Measurements from ENCODE around the gene FOXA1.
A peak's percentile ranks its signal among the peaks of the same experiment; 100 is the strongest.

FOXA1 gene

DNA sequence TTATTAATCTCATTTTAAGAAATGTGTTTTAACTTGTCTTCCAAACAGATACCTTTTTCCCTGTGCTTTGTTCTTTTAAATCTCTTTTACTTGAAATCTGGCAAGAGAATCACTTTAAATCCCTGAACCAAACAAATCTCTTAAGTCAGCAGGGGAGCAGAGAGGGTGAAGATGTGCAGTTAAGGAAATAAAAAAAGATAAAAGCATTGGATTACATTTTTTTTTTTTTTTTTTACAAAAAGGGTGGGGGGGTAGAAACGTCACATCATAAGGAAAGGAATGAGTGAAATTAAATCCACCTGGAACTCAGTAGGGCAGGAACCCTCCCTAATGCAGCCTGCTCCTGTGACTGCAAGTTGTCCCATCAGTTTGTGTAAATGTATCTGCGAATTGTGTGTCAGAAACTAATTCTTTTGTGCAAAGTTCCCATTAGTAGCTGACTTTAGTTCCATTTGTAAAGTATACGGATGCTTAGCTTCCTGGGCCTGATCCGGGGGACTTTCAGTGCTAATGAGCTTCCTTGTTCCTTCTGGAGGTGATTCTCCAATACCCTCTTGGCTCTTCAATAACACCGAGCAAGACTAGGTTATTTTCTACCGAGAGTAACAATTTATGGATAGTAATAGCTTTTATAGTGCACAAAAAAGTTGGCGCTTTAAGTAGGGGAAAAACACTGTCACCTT is 1.9 kb upstream of the FOXA1 start:
- Mint-ChIP-seq H3K27me3 (peaks cover 90% of the 10 kb centered on the region), H3K36me3 (ENCODE audit: low read depth) (peaks cover 2% of the 10 kb centered on the region), H3K9me3 (peaks cover 16% of the 10 kb centered on the region), H3K27ac (no peak overlapping the region), H3K4me3 (no peak overlapping the region), H3K4me1 (ENCODE audit: low read depth) (peaks cover 38% of the 10 kb centered on the region)
- no peak for DNase-seq

DNA sequence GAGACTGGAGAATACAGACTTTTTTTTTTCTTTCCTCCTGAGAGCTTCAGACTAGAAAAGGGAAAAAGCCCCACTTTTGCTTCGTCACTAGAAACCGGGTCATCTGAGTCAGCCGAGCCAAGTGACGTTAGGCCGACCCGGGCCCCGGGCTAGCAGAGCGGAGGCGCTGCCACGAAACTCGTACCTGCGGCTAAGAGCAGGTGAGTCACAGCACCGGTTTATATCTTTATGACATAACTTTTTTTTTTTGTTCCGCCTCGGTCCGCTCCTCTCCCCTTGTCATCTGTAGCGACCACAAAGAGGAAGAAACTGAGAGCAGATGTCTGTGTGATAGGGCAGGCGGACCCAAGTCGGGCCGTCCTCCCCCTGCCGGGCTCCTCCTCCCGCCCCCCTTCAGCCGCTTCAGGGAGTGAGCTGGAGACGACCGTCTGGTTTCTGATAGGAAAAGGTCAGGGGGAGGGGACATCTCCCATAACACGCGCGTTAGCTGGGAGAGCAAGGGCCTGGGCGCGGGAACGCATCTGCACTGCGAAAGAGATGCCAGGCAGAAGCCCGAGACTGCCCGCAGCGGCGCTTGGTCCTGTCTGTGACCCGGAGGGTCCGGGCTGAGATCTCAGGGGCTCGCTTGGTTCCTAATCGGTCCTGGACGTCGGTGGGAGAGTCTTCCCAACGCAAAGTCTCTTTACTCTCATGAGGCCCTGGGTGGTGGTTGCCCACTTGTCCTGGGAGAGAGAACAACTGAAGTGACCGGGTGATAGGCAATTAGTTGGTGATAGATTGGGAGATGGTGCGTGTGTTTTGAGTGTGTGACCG is 966 bp upstream of the FOXA1 start:
- Mint-ChIP-seq H3K9me3 (peaks cover 16% of the 10 kb centered on the region), H3K27me3 (peaks cover 87% of the 10 kb centered on the region), H3K4me3 (peak overlapping the region; percentile 71), H3K36me3 (ENCODE audit: low read depth) (peaks cover 3% of the 10 kb centered on the region), H3K27ac (peak overlapping the region; percentile 86), H3K4me1 (ENCODE audit: low read depth) (peaks cover 40% of the 10 kb centered on the region)
- DNase-seq: peak; percentile 77

DNA sequence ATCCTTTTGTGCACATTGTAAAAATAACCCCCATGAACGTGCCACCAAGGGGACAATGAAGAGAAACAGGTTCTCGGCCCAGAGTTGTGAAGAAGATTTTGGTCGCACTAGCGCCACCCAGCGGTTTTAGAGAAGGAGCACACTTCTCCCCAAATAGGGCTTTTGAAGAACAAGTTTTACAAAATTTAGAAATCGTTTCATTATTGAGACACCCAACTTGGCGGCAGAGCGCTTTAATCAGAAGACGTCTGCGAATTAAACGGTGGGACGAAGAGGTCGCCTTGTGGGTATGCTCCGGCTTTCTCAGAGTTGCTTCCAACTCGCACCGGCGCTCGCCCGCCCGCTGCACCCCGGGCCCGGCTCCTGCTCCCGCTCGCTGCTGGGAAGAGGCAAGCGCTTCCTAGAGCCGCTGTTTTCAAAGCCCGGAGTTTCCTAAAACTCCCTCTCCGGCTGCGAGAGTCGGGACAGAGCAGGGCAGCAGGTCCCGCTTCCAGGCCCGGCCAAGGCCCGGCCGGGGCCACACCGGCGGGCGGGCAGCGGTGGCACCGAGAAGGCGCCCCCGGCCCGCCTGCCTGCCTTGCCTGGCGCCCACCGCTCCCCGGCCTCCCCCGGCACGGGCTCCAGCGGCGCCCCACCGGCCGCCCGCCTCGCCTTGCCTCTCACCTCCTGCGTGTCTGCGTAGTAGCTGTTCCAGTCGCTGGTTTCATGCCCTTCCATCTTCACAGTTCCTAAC is 645 bp downstream of the FOXA1 start:
- Mint-ChIP-seq H3K27ac (peak overlapping the region; percentile 63), H3K27me3 (peaks cover 84% of the 10 kb centered on the region), H3K9me3 (peaks cover 17% of the 10 kb centered on the region), H3K4me1 (ENCODE audit: low read depth) (peaks cover 35% of the 10 kb centered on the region), H3K36me3 (ENCODE audit: low read depth) (peaks cover 3% of the 10 kb centered on the region), H3K4me3 (peak overlapping the region; percentile 58)
- peak; percentile 37 for DNase-seq

DNA sequence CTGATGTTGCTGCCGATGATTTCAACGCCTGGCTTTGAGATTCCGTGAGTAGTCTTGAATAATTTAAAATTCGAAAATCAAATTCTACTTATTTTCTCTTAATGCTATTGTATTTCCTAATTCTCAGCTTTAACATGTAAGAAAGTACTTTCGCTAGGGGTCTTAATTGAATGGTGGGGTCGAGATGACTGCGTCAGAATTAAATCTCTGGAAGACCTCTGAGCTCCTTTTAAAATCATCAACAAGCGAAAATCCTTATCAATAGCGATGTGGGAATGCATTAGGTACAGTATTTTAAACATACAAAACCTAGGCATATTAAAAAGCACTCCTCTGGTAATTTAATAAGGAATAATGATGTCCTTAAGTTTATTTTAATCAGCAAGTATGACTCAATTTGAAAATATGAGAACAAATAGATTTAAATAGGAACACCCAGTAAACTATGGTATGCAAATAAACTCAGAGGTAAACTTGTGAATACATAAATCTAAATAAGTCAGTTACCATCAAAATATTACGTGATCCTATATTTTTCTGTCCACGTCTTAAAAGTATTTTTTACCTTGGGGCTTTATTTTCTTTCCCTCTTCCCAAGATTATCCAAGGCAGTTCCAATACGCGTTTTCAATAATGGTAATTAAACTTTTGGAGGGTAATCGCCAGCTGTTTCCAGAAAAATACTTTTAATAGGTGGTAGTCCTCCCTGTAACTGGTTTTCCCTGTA is 1.4 kb downstream of the FOXA1 start:
- Mint-ChIP-seq H3K9me3 (peaks cover 21% of the 10 kb centered on the region), H3K4me3 (peak overlapping the region; percentile 57)
- no peak for DNase-seq

DNA sequence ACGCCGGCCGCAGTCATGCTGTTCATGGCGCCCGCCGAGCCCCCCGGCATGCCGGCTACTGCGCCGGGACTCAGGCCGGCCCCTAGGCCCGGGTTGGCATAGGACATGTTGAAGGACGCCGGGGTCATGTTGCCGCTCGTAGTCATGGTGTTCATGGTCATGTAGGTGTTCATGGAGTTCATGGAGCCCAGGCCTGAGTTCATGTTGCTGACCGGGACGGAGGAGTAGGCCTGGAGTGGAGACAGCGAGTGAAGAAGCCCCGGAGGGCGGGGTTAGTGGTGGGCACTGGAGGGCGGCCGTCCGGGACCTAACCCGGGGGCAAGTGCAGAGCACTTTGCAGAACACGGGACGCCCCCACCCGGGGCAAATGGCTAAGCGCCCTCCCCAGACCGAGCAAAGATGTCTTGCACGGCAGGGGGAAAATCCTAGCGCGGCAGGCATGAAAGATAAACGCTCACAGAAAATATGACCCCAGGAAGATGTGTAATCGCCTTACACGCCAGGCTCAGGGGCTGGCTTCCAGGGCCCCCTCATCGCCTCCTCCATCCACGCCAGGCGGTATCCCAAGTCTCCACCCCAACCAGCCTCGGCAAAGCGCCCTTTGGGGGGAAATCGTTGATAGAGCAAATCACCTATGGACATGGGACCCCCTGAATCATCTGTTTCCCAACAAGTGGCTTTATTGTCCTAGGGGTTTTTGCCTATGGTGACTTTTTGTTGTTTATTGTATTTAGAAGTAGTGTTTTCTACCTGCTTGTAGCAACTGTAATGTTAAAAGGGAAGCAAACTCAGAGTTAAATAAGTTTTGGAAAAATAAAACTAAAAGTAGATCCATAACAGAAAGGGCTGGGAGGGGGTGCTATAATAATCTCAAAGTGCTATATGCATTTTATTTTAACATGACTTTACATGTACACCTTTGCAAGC is 2.3 kb downstream of the FOXA1 start:
- peaks cover 85% of the 10 kb centered on the region for H3K27me3 Mint-ChIP-seq

More for the DNA sequence above, 1.4 kb downstream of the FOXA1 start:
- Mint-ChIP-seq H3K36me3 (ENCODE audit: low read depth) (peaks cover 1% of the 10 kb centered on the region), H3K27me3 (peaks cover 84% of the 10 kb centered on the region), H3K4me1 (ENCODE audit: low read depth) (peaks cover 28% of the 10 kb centered on the region), H3K27ac (peak overlapping the region; percentile 63)

DNA sequence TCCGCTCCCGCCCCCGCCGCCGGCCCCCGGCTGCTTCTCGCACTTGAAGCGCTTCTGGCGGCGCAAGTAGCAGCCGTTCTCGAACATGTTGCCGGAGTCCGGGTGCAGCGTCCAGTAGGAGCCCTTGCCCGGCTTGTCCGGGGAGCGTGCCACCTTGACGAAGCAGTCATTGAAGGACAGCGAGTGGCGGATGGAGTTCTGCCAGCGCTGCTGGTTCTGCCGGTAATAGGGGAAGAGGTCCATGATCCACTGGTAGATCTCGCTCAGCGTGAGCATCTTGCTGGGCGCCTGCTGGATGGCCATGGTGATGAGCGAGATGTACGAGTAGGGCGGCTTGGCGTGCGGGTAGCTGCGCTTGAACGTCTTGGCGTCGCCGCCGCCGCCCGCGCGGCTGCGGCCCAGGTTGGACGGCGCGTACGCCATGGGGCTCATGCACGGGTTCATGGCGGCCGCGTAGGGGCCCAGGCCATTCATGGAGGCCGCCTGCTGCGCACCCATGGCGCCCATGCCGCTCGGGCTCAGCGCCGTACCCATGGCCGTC is 3.0 kb downstream of the FOXA1 start:
- peak; percentile 30 for DNase-seq
- H3K9me3 Mint-ChIP-seq: peaks cover 24% of the 10 kb centered on the region
- H3K4me3 Mint-ChIP-seq: no peak overlapping the region

More for the DNA sequence above, 2.3 kb downstream of the FOXA1 start:
- DNase-seq: no peak
- Mint-ChIP-seq H3K27ac (no peak overlapping the region), H3K36me3 (ENCODE audit: low read depth) (peaks cover 1% of the 10 kb centered on the region), H3K4me3 (no peak overlapping the region), H3K4me1 (ENCODE audit: low read depth) (peaks cover 24% of the 10 kb centered on the region), H3K9me3 (peaks cover 24% of the 10 kb centered on the region)

DNA sequence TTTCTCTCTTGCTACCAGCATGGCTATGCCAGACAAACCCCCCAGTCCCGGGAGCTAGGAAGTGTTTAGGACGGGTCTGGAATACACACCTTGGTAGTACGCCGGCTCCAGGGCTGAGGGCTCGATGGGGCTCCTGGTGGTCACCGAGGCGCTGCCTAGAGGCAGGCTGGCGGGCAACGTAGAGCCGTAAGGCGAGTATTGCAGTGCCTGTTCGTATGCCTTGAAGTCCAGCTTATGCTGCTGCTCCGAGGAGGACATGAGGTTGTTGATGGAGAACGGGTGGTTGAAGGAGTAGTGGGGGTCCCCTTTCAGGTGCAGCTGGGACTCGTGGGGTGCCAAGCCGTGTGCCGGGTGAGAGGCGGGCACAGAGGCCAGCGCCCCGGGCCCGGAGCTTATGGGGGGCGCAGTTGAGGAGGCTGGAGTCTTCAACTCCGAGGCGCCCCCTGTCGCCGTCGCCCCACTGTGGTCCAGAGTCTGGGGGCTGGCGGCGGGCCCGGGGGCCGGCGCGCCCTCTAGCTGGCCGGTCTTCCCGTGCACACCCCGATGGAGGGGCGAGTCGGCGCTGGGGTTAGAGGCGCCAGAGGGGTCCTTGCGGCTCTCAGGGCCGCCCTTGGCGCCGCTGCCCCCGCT is 3.6 kb downstream of the FOXA1 start:
- Mint-ChIP-seq H3K27me3 (peaks cover 83% of the 10 kb centered on the region), H3K27ac (peak overlapping the region; percentile 75), H3K4me3 (no peak overlapping the region)

More for the DNA sequence above, 3.0 kb downstream of the FOXA1 start:
- peaks cover 1% of the 10 kb centered on the region for H3K36me3 Mint-ChIP-seq (ENCODE audit: low read depth)
- no peak overlapping the region for H3K27ac Mint-ChIP-seq
- peaks cover 21% of the 10 kb centered on the region for H3K4me1 Mint-ChIP-seq (ENCODE audit: low read depth)
- H3K27me3 Mint-ChIP-seq: peaks cover 85% of the 10 kb centered on the region

DNA sequence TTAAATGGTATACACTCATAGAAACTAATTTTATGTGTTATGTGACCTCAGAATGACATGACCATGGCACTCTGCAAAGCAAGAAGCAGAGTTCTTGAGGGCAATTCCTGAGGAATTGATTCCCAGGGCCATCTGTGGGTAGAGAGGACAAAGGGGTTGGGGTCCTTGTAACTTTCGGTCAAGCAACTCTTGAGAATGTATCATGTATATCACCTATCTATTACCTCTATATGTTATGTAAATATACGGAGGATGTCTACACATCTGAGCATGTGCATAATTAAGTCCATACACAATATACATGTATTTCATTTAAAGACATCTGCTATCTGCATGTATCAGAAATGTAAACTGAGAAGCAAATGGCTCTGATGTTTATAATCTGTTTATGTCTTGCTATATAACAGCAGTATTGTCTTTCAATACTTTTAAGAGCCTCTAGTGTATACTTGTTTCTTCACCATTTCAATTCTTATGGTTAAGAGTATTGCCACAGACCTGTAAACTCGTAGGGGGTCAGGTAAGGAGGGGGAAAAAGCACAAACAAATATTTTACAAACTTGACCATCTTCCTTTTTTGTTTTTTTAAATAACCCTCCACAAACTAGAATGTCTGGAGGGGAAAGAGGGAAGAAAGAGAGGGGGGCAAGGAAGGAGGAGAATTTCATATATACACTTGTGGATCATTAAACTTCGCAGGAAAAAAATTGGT is 4.5 kb downstream of the FOXA1 start:
- peaks cover 1% of the 10 kb centered on the region for H3K36me3 Mint-ChIP-seq (ENCODE audit: low read depth)
- no peak for DNase-seq
- H3K27ac Mint-ChIP-seq: no peak overlapping the region
- no peak overlapping the region for H3K4me3 Mint-ChIP-seq
- H3K9me3 Mint-ChIP-seq: peaks cover 20% of the 10 kb centered on the region
- H3K27me3 Mint-ChIP-seq: peaks cover 83% of the 10 kb centered on the region
- H3K4me1 Mint-ChIP-seq (ENCODE audit: low read depth): peaks cover 12% of the 10 kb centered on the region

More for the DNA sequence above, 3.6 kb downstream of the FOXA1 start:
- H3K4me1 Mint-ChIP-seq (ENCODE audit: low read depth): peaks cover 20% of the 10 kb centered on the region
- H3K36me3 Mint-ChIP-seq (ENCODE audit: low read depth): peaks cover 1% of the 10 kb centered on the region
- H3K9me3 Mint-ChIP-seq: peaks cover 23% of the 10 kb centered on the region
- no peak for DNase-seq

DNA sequence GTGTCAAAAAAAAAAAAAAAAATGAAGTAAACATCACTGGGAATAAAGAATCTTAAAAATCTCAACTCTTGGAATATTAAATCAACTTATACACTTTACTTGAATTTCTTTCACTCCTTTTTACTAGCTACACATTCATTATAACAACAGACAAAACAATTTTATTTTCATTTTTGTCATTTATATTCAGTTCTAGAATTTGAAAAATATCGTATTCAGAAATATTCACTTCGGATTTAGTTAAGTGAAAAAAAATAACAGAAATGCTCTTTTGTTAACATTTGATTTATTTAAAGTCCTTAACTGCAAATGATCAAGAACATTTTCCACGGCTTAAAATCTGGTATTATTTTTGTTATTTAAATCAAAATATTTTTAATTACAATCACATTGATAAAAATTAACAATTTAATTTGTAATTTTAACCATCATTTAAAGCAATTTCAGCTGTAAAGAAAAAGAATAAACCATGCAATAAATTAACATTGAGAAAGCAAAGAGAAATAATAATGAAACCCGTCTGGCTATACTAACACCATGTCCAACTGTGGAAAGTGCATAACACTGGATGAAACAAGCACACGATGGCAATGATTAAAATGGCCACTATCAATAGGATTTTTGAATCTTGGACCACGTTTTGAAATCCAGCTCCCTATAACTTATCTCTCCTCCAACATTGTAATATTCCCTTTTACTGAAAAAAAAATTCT is 5.2 kb downstream of the FOXA1 start:
- Mint-ChIP-seq H3K9me3 (peaks cover 19% of the 10 kb centered on the region), H3K27me3 (peaks cover 88% of the 10 kb centered on the region), H3K36me3 (ENCODE audit: low read depth) (peaks cover 1% of the 10 kb centered on the region), H3K27ac (no peak overlapping the region), H3K4me3 (no peak overlapping the region), H3K4me1 (ENCODE audit: low read depth) (peaks cover 11% of the 10 kb centered on the region)
- no peak for DNase-seq

DNA sequence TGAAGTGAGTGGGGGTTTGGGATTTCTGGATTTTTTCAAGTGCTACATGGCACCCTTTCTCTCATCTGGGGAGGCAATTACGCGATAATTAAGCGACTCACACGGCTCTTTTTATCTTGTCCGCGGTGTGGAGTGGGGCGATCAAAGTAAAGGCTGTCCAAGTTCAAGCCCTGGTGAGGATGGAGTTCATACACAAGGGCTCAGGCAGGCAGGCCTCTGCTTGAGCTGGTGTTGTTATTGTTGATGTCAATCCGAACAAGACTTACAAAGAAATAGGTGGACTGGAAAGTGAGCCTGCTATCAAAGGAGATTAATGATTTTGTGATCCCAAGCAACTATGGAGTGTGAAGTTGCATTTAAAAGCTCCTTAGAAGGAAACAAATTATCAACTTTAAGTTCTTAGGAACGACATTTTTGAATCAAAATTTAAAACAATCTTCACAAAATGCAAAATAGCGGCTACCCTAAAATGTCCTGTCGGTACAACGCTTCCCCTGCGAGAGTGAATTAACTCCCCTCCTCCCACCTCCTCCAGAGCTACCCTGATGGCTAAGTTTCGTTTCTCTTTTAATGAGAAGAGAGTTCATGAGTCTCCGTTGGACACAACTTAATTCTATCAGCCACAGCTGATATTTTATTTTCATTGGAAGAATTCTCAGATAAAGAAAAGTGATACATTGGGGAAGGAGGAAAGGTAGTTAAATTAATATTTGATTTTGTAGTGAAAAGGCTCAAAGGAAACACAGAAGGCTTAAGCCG is 5.9 kb downstream of the FOXA1 start:
- H3K27me3 Mint-ChIP-seq: peaks cover 89% of the 10 kb centered on the region
- H3K4me3 Mint-ChIP-seq: no peak overlapping the region
- no peak overlapping the region for H3K27ac Mint-ChIP-seq
- no peak for DNase-seq
- H3K9me3 Mint-ChIP-seq: peaks cover 18% of the 10 kb centered on the region
- H3K36me3 Mint-ChIP-seq (ENCODE audit: low read depth): peaks cover 1% of the 10 kb centered on the region
- H3K4me1 Mint-ChIP-seq (ENCODE audit: low read depth): peaks cover 7% of the 10 kb centered on the region

DNA sequence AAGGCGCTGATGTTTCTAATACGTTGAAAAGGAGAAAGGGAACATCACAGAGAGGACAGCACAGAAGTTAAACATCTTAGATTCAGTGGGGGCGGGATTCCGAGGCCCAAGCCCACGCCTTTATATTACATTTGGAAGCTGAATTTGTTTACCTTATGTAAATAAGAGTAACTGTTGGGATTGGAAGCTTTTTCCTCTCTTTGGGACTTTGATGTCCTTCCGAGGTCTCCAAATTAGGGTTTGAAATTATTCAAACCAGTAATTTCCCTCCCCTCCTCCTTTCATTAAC is 6.4 kb downstream of the FOXA1 start:
- peaks cover 15% of the 10 kb centered on the region for H3K9me3 Mint-ChIP-seq
- no peak overlapping the region for H3K27ac Mint-ChIP-seq
- no peak overlapping the region for H3K4me3 Mint-ChIP-seq
- H3K4me1 Mint-ChIP-seq (ENCODE audit: low read depth): peaks cover 4% of the 10 kb centered on the region
- H3K27me3 Mint-ChIP-seq: peaks cover 86% of the 10 kb centered on the region
- DNase-seq: no peak
- H3K36me3 Mint-ChIP-seq (ENCODE audit: low read depth): peaks cover 1% of the 10 kb centered on the region
